DOHH2 (cell line): ENCODE data around the gene JPH2.

Experiments used
- EZH2phosphoT487 ChIP-seq: fragments of 200-600 bp; sonication (generic); IDR thresholded peaks from 2 replicates; pipeline ENCODE4 v1.6.1; 2017; ENCODE audit warnings: borderline replicate concordance, mild to moderate bottlenecking, antibody characterized with exemption, low read length, moderate library complexity, mixed read lengths
- TF ChIP-seq, protein P1 (sequence below): fragments of 200-600 bp; sonication (generic); IDR thresholded peaks from one replicate; pipeline ENCODE4 v1.5.1; 2014; ENCODE audit warnings: antibody characterized with exemption, mild to moderate bottlenecking, low read depth, low read length; ENCODE audit not compliant: poor library complexity, severe bottlenecking

DNA sequence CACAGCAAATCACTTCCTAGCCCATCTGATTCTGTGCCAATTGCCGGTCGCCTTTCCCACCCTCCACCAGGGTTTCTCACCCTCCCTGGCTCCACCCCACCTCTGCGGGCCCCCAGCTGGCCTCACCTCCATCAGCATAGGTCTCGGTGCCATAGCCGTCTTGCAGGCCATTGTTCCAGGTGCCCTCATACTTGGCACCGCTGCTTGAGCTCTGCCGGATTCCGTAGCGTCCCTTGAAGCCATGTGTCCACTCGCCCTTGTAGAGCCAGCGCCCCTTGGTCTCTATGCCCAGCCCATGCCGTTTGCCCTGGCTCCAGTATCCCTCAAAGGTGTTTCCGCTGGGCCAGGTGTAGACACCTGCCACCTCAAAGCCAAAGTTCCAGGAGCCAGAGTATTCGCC is 787 bp downstream of the JPH2 start:
- TF ChIP-seq, protein P1, sequence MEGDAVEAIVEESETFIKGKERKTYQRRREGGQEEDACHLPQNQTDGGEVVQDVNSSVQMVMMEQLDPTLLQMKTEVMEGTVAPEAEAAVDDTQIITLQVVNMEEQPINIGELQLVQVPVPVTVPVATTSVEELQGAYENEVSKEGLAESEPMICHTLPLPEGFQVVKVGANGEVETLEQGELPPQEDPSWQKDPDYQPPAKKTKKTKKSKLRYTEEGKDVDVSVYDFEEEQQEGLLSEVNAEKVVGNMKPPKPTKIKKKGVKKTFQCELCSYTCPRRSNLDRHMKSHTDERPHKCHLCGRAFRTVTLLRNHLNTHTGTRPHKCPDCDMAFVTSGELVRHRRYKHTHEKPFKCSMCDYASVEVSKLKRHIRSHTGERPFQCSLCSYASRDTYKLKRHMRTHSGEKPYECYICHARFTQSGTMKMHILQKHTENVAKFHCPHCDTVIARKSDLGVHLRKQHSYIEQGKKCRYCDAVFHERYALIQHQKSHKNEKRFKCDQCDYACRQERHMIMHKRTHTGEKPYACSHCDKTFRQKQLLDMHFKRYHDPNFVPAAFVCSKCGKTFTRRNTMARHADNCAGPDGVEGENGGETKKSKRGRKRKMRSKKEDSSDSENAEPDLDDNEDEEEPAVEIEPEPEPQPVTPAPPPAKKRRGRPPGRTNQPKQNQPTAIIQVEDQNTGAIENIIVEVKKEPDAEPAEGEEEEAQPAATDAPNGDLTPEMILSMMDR, result no peak
- TF ChIP-seq EZH2phosphoT487, result no peak
